Gastrocnemius medialis (tissue), 4 donors: ENCODE measurements around the gene FAM219A.

Experiments
- CTCF ChIP-seq, 5 experiments: fragments of 450-650 bp in 3 of 5; fragments of 200-600 bp in 2 of 5; sonication (generic) in 2 of 5; IDR thresholded peaks in 4 of 5; conservative IDR thresholded peaks in 1 of 5; 1 replicate in 4 of 5; 2 replicates in 1 of 5; pipeline ENCODE4 v1.5.1; 2016 to 2019; ENCODE audit warnings: antibody characterized with exemption in 5 of 5, mild to moderate bottlenecking in 3 of 5, moderate library complexity in 3 of 5
- POLR2A ChIP-seq, 2 donors: fragments of 450-650 bp; IDR thresholded peaks; one replicate each; pipeline ENCODE4 v1.6.1; 2017; ENCODE audit warnings: antibody characterized with exemption in 2 of 2, mild to moderate bottlenecking in 2 of 2, moderate library complexity in 2 of 2

- TF ChIP-seq POLR2A (IDR thresholded peaks at IDR 0.05) (no peak), CTCF (IDR thresholded peaks at IDR 0.05 in 4 of 5, conservative IDR thresholded peaks at IDR 0.05 in 1 of 5) (no peak)
Measured at GRCh38 chr9:34486572-34486971, 28.2 kb upstream of the FAM219A start.
